ENCODE measurements around the gene PTCHD4.
"Not testable (repeated sequence)": the region's sequence is repeated elsewhere in the genome, so short reads cannot be mapped to it uniquely, and the experiment has no call there.

- not testable (repeated sequence) for TF ChIP-seq CTCF (IDR thresholded peaks at IDR 0.05; ENCODE audit: insufficient read depth, low read depth, low read length); EZH2 (IDR thresholded peaks at IDR 0.05; ENCODE audit: insufficient read depth, low read length)
These were observed 8.4 kb downstream of the PTCHD4 start for GRCh38 chr6:48102476-48103195.
